Retinal pigment epithelial cell (primary cell): ENCODE measurements around the gene DIRAS2.
"Not testable (repeated sequence)": the region's sequence is repeated elsewhere in the genome, so short reads cannot be mapped to it uniquely, and the experiment has no call there.

Source experiments
- DNase-seq: peaks from one replicate; pipeline ENCODE4 v3.0.0-alpha.2; 2010; ENCODE audit warnings: low read depth
- H3K4me3 ChIP-seq: 2 replicates; pipeline ENCODE4 v1.5.1; 2011; ENCODE audit warnings: mild to moderate bottlenecking, low read length, control low read depth, moderate library complexity
- TF ChIP-seq, protein P1 (sequence below): conservative IDR thresholded peaks from 2 replicates; pipeline ENCODE4 v1.5.1; 2011; ENCODE audit warnings: low read depth, low read length, control low read depth, inconsistent platforms

Gene DIRAS2

DNA sequence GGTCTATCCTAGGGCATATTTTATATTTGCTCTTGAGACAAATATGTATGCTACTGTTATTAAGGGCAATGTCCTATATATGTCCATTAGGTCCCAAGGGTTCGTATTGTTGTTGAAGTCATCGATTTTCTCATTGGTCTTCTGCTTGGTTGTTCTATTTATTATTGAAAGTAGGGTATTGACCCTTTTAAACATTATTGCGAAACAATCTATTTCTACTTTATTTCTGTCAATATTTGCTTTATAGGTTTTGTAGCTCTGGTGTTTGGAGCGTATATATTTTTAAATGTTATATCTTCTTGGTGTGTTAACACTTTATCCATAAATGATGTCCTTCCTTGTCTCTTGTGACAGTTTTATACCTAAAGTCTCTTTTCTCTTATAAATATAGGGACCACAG lies 16.2 kb upstream of the DIRAS2 start:
- no peak overlapping the region for H3K4me3 ChIP-seq
- TF ChIP-seq, protein P1, sequence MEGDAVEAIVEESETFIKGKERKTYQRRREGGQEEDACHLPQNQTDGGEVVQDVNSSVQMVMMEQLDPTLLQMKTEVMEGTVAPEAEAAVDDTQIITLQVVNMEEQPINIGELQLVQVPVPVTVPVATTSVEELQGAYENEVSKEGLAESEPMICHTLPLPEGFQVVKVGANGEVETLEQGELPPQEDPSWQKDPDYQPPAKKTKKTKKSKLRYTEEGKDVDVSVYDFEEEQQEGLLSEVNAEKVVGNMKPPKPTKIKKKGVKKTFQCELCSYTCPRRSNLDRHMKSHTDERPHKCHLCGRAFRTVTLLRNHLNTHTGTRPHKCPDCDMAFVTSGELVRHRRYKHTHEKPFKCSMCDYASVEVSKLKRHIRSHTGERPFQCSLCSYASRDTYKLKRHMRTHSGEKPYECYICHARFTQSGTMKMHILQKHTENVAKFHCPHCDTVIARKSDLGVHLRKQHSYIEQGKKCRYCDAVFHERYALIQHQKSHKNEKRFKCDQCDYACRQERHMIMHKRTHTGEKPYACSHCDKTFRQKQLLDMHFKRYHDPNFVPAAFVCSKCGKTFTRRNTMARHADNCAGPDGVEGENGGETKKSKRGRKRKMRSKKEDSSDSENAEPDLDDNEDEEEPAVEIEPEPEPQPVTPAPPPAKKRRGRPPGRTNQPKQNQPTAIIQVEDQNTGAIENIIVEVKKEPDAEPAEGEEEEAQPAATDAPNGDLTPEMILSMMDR = no peak
- no peak for DNase-seq

DNA sequence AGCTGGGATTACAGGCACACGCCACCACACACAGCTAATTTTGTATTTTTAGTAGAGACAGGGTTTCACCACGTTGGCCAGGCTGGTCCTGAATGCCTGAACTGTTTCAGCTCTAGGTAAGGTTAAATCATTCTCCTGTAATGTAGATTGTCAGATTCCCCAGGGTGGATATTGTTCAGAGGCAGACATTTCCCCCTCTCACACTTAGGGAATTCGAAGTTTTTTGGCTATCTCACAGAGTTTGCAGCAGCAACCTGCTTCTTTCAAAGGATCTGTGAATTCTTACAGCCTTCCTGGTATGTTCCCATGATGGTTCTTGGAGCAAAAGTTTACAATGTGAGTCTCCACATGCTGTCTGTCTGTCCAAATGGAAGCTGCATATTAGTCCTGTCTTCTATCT lies 15.6 kb upstream of the DIRAS2 start:
- H3K4me3 ChIP-seq = no peak overlapping the region
- DNase-seq = no peak
- TF ChIP-seq, protein P1 = no peak

DNA sequence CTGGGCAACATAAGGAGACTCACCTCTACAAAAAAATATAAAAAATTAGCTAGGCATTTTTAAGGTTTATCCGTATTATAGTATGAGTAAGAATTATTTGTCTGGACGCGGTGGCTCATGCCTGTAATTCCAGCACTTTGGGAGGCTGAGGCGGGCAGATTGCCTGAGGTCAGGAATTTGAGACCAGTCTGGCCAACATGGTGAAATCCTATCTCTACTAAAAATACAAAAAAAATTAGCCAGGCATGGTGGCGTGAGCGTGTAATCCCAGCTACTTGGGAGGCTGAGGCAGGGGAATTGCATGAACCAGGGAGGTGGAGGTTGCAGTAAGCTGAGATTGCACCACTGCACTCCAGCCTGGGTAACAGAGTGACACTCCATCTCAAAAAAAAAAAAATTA lies 14.3 kb upstream of the DIRAS2 start:
- H3K4me3 ChIP-seq, DNase-seq: not testable (repeated sequence)

DNA sequence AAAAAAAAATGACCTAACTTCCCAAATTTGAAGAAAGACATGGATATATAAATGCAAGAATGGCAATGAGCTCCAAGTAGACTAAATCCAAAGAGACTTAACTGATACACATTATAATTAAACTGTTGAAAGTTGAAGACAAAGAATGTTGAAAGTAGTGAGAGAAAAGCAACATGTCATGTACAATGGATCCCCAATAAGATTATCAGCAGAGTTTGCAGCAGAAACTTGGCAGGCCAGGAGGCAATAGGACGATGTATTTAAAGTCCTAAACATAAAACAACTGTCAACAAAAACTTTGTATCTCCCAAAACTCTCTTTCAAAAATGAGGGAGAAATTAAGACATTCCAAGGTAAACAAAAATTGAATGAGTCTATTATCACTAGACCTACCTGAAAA lies 8.6 kb upstream of the DIRAS2 start:
- no peak for DNase-seq
- TF ChIP-seq, protein P1 = no peak
- H3K4me3 ChIP-seq = no peak overlapping the region

DNA sequence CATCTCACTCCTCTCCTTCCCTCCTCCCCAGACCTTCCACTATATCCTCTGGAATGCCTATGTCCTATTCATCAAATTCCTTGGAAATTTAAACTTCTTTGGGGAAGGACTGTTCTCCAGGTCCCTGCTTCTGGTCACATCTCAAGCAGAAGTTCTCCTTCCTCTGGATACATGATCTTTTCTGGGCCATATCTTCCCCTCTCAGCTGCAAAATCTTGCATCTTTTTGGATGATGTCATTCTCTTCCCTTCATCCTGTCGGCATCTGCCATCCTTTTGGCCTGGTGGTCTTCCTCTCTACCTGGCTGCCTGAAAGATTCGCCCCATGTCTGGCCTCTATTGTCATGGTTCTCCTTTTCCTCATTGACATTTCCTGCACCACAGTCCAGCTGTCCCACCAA lies 5.2 kb upstream of the DIRAS2 start:
- DNase-seq = no peak
- TF ChIP-seq, protein P1 = no peak

DNA sequence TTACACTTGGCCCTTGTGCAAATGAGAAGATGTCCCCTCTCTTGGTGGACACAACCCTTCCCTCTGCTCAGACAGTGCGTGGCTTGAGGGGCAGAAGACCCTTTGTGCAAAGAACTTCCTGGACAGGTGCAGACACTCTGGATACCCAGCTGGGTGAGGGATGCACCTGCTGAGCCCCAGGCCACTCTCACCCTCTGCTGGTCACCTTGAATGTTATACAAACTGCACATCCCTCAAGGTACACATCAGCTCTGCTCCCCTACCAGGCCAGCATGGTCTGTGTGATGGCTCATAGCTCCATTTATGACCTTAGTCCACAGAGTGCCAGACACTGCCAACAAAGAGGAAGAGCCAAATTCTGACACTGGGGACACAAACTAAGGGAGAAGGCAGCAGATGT lies 3.1 kb upstream of the DIRAS2 start:
- H3K4me3 ChIP-seq = no peak overlapping the region
- TF ChIP-seq, protein P1 = no peak
- no peak for DNase-seq

More for the DNA sequence above, 5.2 kb upstream of the DIRAS2 start:
- H3K4me3 ChIP-seq = no peak overlapping the region

DNA sequence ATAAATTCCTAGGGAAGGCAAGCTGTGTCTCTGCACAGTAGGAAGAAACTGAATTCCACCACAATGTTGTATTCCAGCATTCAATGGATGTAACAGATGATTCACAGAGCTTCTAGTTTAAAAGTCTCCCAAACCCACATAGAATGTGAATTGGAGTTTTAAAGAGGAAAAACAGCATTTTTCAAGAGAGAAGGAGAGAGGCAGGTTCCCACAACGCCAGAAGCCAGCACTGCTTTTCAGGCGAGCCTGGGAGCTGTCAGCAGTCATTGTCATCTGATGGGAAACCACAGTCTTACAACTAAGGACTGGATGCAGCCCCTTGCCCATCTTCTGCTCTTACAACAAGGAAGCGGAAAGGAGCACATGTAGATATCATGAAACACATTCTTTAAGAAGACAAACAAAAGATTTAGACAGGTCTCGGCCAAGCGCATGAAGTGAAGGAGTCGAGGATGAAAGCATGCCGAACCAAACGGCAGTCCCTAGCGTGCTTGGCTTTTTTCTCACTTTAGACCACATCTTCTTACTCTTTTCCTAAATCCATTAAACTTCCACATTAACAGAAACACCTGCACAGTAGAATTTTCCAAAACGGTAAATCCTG lies 638 bp downstream of the DIRAS2 start:
- TF ChIP-seq, protein P1 = no peak
- no peak for DNase-seq
- H3K4me3 ChIP-seq = peak overlapping the region; percentile 13

DNA sequence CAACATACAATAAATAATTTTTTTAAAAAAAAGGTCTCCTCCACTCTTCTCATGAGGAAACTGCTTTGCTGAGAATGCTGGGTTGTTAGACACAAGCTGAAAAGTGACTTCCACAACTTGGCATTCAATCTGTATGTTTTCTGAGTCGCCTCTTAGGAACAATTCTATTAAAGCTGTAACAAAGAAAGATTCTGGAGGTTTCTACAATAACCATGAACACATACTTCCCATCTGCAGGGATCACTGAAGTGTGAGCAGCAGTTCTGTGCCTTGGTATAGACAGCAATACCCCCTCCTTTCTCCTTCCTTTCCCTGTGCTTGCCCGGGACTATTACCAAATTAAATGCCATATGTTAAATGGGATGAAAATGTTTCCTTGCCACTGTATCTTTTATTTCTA lies 1.5 kb downstream of the DIRAS2 start:
- no peak for DNase-seq
- no peak overlapping the region for H3K4me3 ChIP-seq
- TF ChIP-seq, protein P1 = no peak
